Stimulated activated CD8-positive, alpha-beta memory T cell treated with anti-CD3 and anti-CD28 coated beads, Interleukin-4, amount 100 ng/mL, for 24 hours (primary cell): ENCODE measurements around the gene MMP15.

Experiments used
- DNase-seq: peaks from one replicate; pipeline ENCODE4 v3.0.0-alpha.2; 2020; ENCODE audit warnings: low read depth

The MMP15 gene

GRCh38 chr16:58019866-58020538 lies 5.6 kb upstream of the MMP15 start:
- no peak for DNase-seq

- DNase-seq, result no peak
These were observed 4.7 kb upstream of the MMP15 start for GRCh38 chr16:58020628-58021521.

GRCh38 chr16:58021661-58022551 lies 3.6 kb upstream of the MMP15 start:
- no peak for DNase-seq

GRCh38 chr16:58022601-58023371 lies 2.8 kb upstream of the MMP15 start:
- no peak for DNase-seq

- DNase-seq, result no peak
These were observed 836 bp upstream of the MMP15 start for GRCh38 chr16:58024486-58025350.

- no peak for DNase-seq
These were observed 668 bp downstream of the MMP15 start for GRCh38 chr16:58026139-58026704.

GRCh38 chr16:58026705-58027160 lies 1.2 kb downstream of the MMP15 start:
- no peak for DNase-seq

- DNase-seq, result no peak
These were observed 1.8 kb downstream of the MMP15 start for GRCh38 chr16:58027161-58027915.

GRCh38 chr16:58027916-58028455 lies 2.4 kb downstream of the MMP15 start:
- DNase-seq, result no peak

GRCh38 chr16:58028541-58029070 lies 3.1 kb downstream of the MMP15 start:
- no peak for DNase-seq

GRCh38 chr16:58029410-58029809 lies 3.9 kb downstream of the MMP15 start:
- no peak for DNase-seq

- no peak for DNase-seq
These were observed 4.7 kb downstream of the MMP15 start for GRCh38 chr16:58030136-58030840.

- no peak for DNase-seq
These were observed 5.7 kb downstream of the MMP15 start for GRCh38 chr16:58031016-58031800.

GRCh38 chr16:58032710-58033293 lies 7.2 kb downstream of the MMP15 start:
- no peak for DNase-seq

GRCh38 chr16:58034128-58034685 lies 8.7 kb downstream of the MMP15 start:
- no peak for DNase-seq

- DNase-seq, result no peak
These were observed 9.2 kb downstream of the MMP15 start for GRCh38 chr16:58034774-58035173.
